Mammary epithelial cell (primary cell): ENCODE data around the gene CST9L.

Source experiments
- CTCF ChIP-seq, 2 donors: IDR thresholded peaks in 1 of 2; conservative IDR thresholded peaks in 1 of 2; 2 replicates each; pipeline ENCODE4 v1.5.1; 2011 to 2012; ENCODE audit warnings: inconsistent platforms in 2 of 2, low read length in 2 of 2, mild to moderate bottlenecking in 2 of 2, control low read depth in 1 of 2, low read depth in 1 of 2; ENCODE audit not compliant: insufficient read depth in 1 of 2; ENCODE audit errors: extremely low read depth in 1 of 2
- EZH2 ChIP-seq: IDR thresholded peaks from 2 replicates; pipeline ENCODE4 v1.6.1; 2012; ENCODE audit warnings: low read length, inconsistent platforms, borderline replicate concordance

- TF ChIP-seq CTCF (conservative IDR thresholded peaks at IDR 0.05 in 1 of 2, IDR thresholded peaks at IDR 0.05 in 1 of 2; ENCODE audit: extremely low read depth in 1 of 2, insufficient read depth in 1 of 2, low read depth in 1 of 2, low read length in 2 of 2) (no peak), EZH2 (no peak)
Observed at GRCh38 chr20:23515250-23515939, 52.9 kb downstream of the CST9L start.
